Measurements from ENCODE around the gene TMEM182. TPM values are rescaled to one million over a fixed set of nuclear protein-coding genes. Genes with fewer than 3 reads are reported as not detected.

TMEM182 gene
- total RNA-seq, 1 donor from 2014 or later: 4.2 TPM

GRCh38 chr2:102783506-102784183 is 21.8 kb downstream of the TMEM182 start:
- H3K4me1 ChIP-seq: no peaks in the 10 kb centered on the region
- peak overlapping the region; percentile 25 for H3K27ac Mint-ChIP-seq
- TF ChIP-seq CTCF (IDR thresholded peaks at IDR 0.05) (no peak), EZH2 (IDR thresholded peaks at IDR 0.05) (no peak), EZH2phosphoT487 (IDR thresholded peaks at IDR 0.05) (no peak)
- H2AFZ ChIP-seq (replicated peaks): no peak overlapping the region
- no peak overlapping the region for H3K9ac ChIP-seq
- H3K9me3 Mint-ChIP-seq: no peaks in the 10 kb centered on the region
- no peaks in the 10 kb centered on the region for H3K36me3 Mint-ChIP-seq
- peaks cover 2% of the 10 kb centered on the region for H3K27me3 Mint-ChIP-seq (ENCODE audit: insufficient read depth, low read depth)
- H3F3A ChIP-seq (ENCODE audit: low read depth): no peaks in the 10 kb centered on the region
- H3K27me3 ChIP-seq: no peaks in the 10 kb centered on the region
- H3K4me3 Mint-ChIP-seq: no peak overlapping the region
- H3K4me1 Mint-ChIP-seq: peaks cover 6% of the 10 kb centered on the region
- no peak overlapping the region for H3K4me2 ChIP-seq
- H3K9me3 ChIP-seq (ENCODE audit: low read depth): no peaks in the 10 kb centered on the region
- no peak overlapping the region for H3K4me3 ChIP-seq
- H4K20me1 ChIP-seq (ENCODE audit: low read depth): no peaks in the 10 kb centered on the region
- H3K36me3 ChIP-seq: no peaks in the 10 kb centered on the region
- no peaks in the 10 kb centered on the region for H3K79me2 ChIP-seq (ENCODE audit: low read depth)
- H3K27ac ChIP-seq: no peak overlapping the region
- no peak for DNase-seq (ENCODE audit: low spot score)

GRCh38 chr2:102784940-102785339 is 23.1 kb downstream of the TMEM182 start:
- no peak overlapping the region for H3K27ac ChIP-seq
- no peak overlapping the region for H3K27ac Mint-ChIP-seq

GRCh38 chr2:102788216-102788884 is 26.5 kb downstream of the TMEM182 start:
- no peaks in the 10 kb centered on the region for H3K9me3 Mint-ChIP-seq
- Histone ChIP-seq H3K4me3 (no peak overlapping the region), H2AFZ (replicated peaks) (no peak overlapping the region), H3F3A (ENCODE audit: low read depth) (peaks cover 10% of the 10 kb centered on the region), H3K79me2 (ENCODE audit: low read depth) (no peaks in the 10 kb centered on the region), H3K9me3 (ENCODE audit: low read depth) (no peaks in the 10 kb centered on the region), H3K27ac (no peak overlapping the region), H3K27me3 (no peaks in the 10 kb centered on the region), H3K9ac (no peak overlapping the region), H4K20me1 (ENCODE audit: low read depth) (no peaks in the 10 kb centered on the region), H3K4me1 (peaks cover 23% of the 10 kb centered on the region), H3K36me3 (no peaks in the 10 kb centered on the region), H3K4me2 (no peak overlapping the region)
- no peaks in the 10 kb centered on the region for H3K36me3 Mint-ChIP-seq
- H3K27me3 Mint-ChIP-seq (ENCODE audit: insufficient read depth, low read depth): peaks cover 1% of the 10 kb centered on the region
- H3K27ac Mint-ChIP-seq: peak overlapping the region; percentile 42
- no peak for TF ChIP-seq EZH2phosphoT487 (IDR thresholded peaks at IDR 0.05)
- TF ChIP-seq CTCF (IDR thresholded peaks at IDR 0.05): no peak
- no peak for TF ChIP-seq EZH2 (IDR thresholded peaks at IDR 0.05)
- DNase-seq (ENCODE audit: low spot score): no peak
- no peak overlapping the region for H3K4me3 Mint-ChIP-seq
- H3K4me1 Mint-ChIP-seq: peaks cover 14% of the 10 kb centered on the region

More at GRCh38 chr2:102784940-102785339, 23.1 kb downstream of the TMEM182 start:
- DNase-seq (ENCODE audit: low spot score): no peak
- Histone ChIP-seq H3K9me3 (ENCODE audit: low read depth) (no peaks in the 10 kb centered on the region), H3K36me3 (no peaks in the 10 kb centered on the region), H3K27me3 (no peaks in the 10 kb centered on the region), H3K4me3 (no peak overlapping the region), H4K20me1 (ENCODE audit: low read depth) (no peaks in the 10 kb centered on the region), H3K9ac (no peak overlapping the region), H2AFZ (replicated peaks) (no peak overlapping the region), H3K79me2 (ENCODE audit: low read depth) (no peaks in the 10 kb centered on the region), H3K4me2 (no peak overlapping the region), H3K4me1 (peaks cover 12% of the 10 kb centered on the region), H3F3A (ENCODE audit: low read depth) (peaks cover 8% of the 10 kb centered on the region)
- H3K27me3 Mint-ChIP-seq (ENCODE audit: insufficient read depth, low read depth): peaks cover 2% of the 10 kb centered on the region
- no peaks in the 10 kb centered on the region for H3K9me3 Mint-ChIP-seq
- TF ChIP-seq EZH2phosphoT487 (IDR thresholded peaks at IDR 0.05) (no peak), EZH2 (IDR thresholded peaks at IDR 0.05) (no peak), CTCF (IDR thresholded peaks at IDR 0.05) (no peak)
- H3K36me3 Mint-ChIP-seq: no peaks in the 10 kb centered on the region
- H3K4me1 Mint-ChIP-seq: peaks cover 6% of the 10 kb centered on the region
- no peak overlapping the region for H3K4me3 Mint-ChIP-seq

All from neural progenitor cell (in vitro differentiated cells).